A673 (cell line): ENCODE data around the gene NOD2. TPM values are rescaled to one million over a fixed set of nuclear protein-coding genes. Genes with fewer than 3 reads are reported as not detected.

ENCODE experiments used
- BruUV-seq: library from RNA; stranded (reverse); fragments of 400-500 nt; replicated peaks from 2 replicates; lab custom pipeline; 2021; lab: Mats Ljungman, UMichigan
- CTCF ChIA-PET: fragments of 300-600 bp; sonication (Branson Sonifier 250); formaldehyde crosslinking; loops from one replicate; lab custom pipeline; 2022; ENCODE audit warnings: antibody characterized with exemption; lab: Charles Lee
- POLR2A ChIA-PET: fragments of 300-600 bp; sonication (Branson Sonifier 250); formaldehyde crosslinking; loops from one replicate; lab custom pipeline; 2022; ENCODE audit warnings: antibody characterized with exemption; ENCODE audit not compliant: low non-redundant PET; lab: Charles Lee
- DNase-seq: peaks from one replicate; pipeline ENCODE4 v3.0.0-alpha.2; 2015; ENCODE audit warnings: low spot score
- H3K27ac ChIP-seq: fragments of 200-600 bp; sonication (generic); 2 replicates; pipeline ENCODE4 v1.5.1; 2016; ENCODE audit warnings: mixed run types, low read depth, mild to moderate bottlenecking, mixed read lengths, antibody characterized with exemption, low read length; ENCODE audit not compliant: poor library complexity, severe bottlenecking
- H3K27me3 ChIP-seq: fragments of 200-600 bp; sonication (generic); replicated peaks from 2 replicates; pipeline ENCODE4 v1.6.1; 2017; ENCODE audit warnings: mixed run types, low read depth, mild to moderate bottlenecking, mixed read lengths, antibody characterized with exemption, low read length; ENCODE audit not compliant: insufficient read depth, poor library complexity
- H3K36me3 ChIP-seq: fragments of 200-600 bp; sonication (generic); 2 replicates; pipeline ENCODE4 v1.6.1; 2016; ENCODE audit warnings: mixed run types, mild to moderate bottlenecking, mixed read lengths, antibody characterized with exemption, low read length; ENCODE audit not compliant: insufficient read depth, poor library complexity, severe bottlenecking
- H3K4me1 ChIP-seq: fragments of 200-600 bp; sonication (generic); 2 replicates; pipeline ENCODE4 v1.6.1; 2017; ENCODE audit warnings: mixed run types, mild to moderate bottlenecking, mixed read lengths, antibody characterized with exemption, low read length; ENCODE audit not compliant: insufficient read depth, poor library complexity, severe bottlenecking
- H3K4me3 ChIP-seq: fragments of 200-600 bp; sonication (generic); 2 replicates; pipeline ENCODE4 v1.5.1; 2016; ENCODE audit warnings: low read depth, mixed run types, mild to moderate bottlenecking, mixed read lengths, low read length; ENCODE audit not compliant: poor library complexity, severe bottlenecking
- H3K9me3 ChIP-seq: fragments of 200-600 bp; sonication (generic); 2 replicates; pipeline ENCODE4 v1.6.1; 2016; ENCODE audit warnings: mixed run types, low read depth, mild to moderate bottlenecking, mixed read lengths, antibody characterized with exemption, low read length; ENCODE audit not compliant: poor library complexity, severe bottlenecking
- CTCF ChIP-seq: fragments of 300-800, 200-600 bp; sonication (generic); conservative IDR thresholded peaks from 2 replicates; pipeline ENCODE4 v1.5.1; 2017; ENCODE audit warnings: low read depth, mild to moderate bottlenecking, antibody characterized with exemption, low read length, moderate library complexity, mixed read lengths
- EZH2 ChIP-seq: fragments of 200-600 bp; sonication (generic); IDR thresholded peaks from 2 replicates; pipeline ENCODE4 v1.6.1; 2017; ENCODE audit warnings: borderline replicate concordance, low read depth, mild to moderate bottlenecking, mixed read lengths, antibody characterized with exemption, low read length; ENCODE audit not compliant: poor library complexity, severe bottlenecking
- intact Hi-C: fragments of 100-400 bp; cut with micrococcal nuclease; formaldehyde crosslinking; loops from one replicate; pipeline ENCODE4 v1.10.0; 2022; ENCODE audit not compliant: unreplicated experiment
- total RNA-seq: library from RNA; stranded (reverse); gene quantifications from 2 replicates; pipeline ENCODE4 v1.2.3, GENCODE V29; 2021

The NOD2 gene
- total RNA-seq, 1 experiment from 2014 or later = not detected

GRCh38 chr16:50696126-50696525, 2.7 kb downstream of the NOD2 start:
- H3K27me3 ChIP-seq = peaks cover 28% of the 10 kb centered on the region
- no peak for DNase-seq
- intact Hi-C loops = no loop called here
- POLR2A ChIA-PET = no interaction called here
- H3K36me3 ChIP-seq = no peaks in the 10 kb centered on the region
- CTCF ChIA-PET = no interaction called here
- H3K9me3 ChIP-seq = no peaks in the 10 kb centered on the region
- H3K27ac ChIP-seq = no peak overlapping the region
- TF ChIP-seq CTCF (no peak), EZH2 (no peak)
- H3K4me3 ChIP-seq = no peak overlapping the region
- no TSS peak for BruUV-seq
- no peaks in the 10 kb centered on the region for H3K4me1 ChIP-seq

- no peak for TF ChIP-seq EZH2
- no peak for DNase-seq
Observed at GRCh38 chr16:50696575-50697420, 3.4 kb downstream of the NOD2 start.

GRCh38 chr16:50697421-50697715, 4.0 kb downstream of the NOD2 start:
- TF ChIP-seq EZH2 = no peak
- TF ChIP-seq CTCF = no peak
- Histone ChIP-seq H3K27ac (no peak overlapping the region), H3K4me3 (no peak overlapping the region), H3K36me3 (no peaks in the 10 kb centered on the region), H3K9me3 (no peaks in the 10 kb centered on the region), H3K27me3 (peaks cover 20% of the 10 kb centered on the region), H3K4me1 (no peaks in the 10 kb centered on the region)
- intact Hi-C loops = no loop called here
- BruUV-seq = no TSS peak
- no peak for DNase-seq
- POLR2A ChIA-PET = no interaction called here
- CTCF ChIA-PET = no interaction called here

More at GRCh38 chr16:50696575-50697420, 3.4 kb downstream of the NOD2 start:
- POLR2A ChIA-PET = no interaction called here
- no peaks in the 10 kb centered on the region for H3K9me3 ChIP-seq
- peaks cover 24% of the 10 kb centered on the region for H3K27me3 ChIP-seq
- H3K27ac ChIP-seq = no peak overlapping the region
- CTCF ChIA-PET = no interaction called here
- no TSS peak for BruUV-seq
- H3K4me1 ChIP-seq = no peaks in the 10 kb centered on the region
- H3K4me3 ChIP-seq = no peak overlapping the region
- intact Hi-C loops = no loop called here
- H3K36me3 ChIP-seq = no peaks in the 10 kb centered on the region
